HepG2 (cell line): ENCODE measurements around the gene TRIM27. TPM values are rescaled to one million over a fixed set of nuclear protein-coding genes. Genes with fewer than 3 reads are reported as not detected.

Experiments used
- ARHGAP35 ChIP-seq: sonication (generic); formaldehyde crosslinking; IDR thresholded peaks from 2 replicates; pipeline ENCODE4 v1.9.0; 2022; ENCODE audit warnings: mild to moderate bottlenecking, inconsistent platforms, moderate library complexity, missing genetic modification reagents, borderline replicate concordance
- ARNTL ChIP-seq: sonication (generic); formaldehyde crosslinking; IDR thresholded peaks from 2 replicates; pipeline ENCODE4 v1.4.0; 2020; ENCODE audit warnings: mild to moderate bottlenecking, missing genetic modification reagents
- ATF2 ChIP-seq: sonication (generic); formaldehyde crosslinking; IDR thresholded peaks from 2 replicates; pipeline ENCODE4 v1.4.0; 2020; ENCODE audit warnings: missing genetic modification reagents
- ATM ChIP-seq: fragments of 450-650 bp; IDR thresholded peaks from 2 replicates; pipeline ENCODE4 v1.7.1; 2017; ENCODE audit warnings: mild to moderate bottlenecking, borderline replicate concordance
- CENPX ChIP-seq: sonication (generic); formaldehyde crosslinking; IDR thresholded peaks from 2 replicates; pipeline ENCODE4 v1.9.0; 2021; ENCODE audit warnings: mild to moderate bottlenecking, missing genetic modification reagents, moderate library complexity
- DNMT3B ChIP-seq: conservative IDR thresholded peaks from 2 replicates; pipeline ENCODE4 v1.6.1; 2016; ENCODE audit warnings: missing biosample characterization, control low read depth
- HNRNPK ChIP-seq: fragments of 200-400 bp; formaldehyde crosslinking; IDR thresholded peaks from 2 replicates; pipeline ENCODE4 v1.6.1; 2018; ENCODE audit warnings: low read length, low read depth, moderate library complexity, mild to moderate bottlenecking; ENCODE audit not compliant: poor library complexity, severe bottlenecking
- KLF11 ChIP-seq: IDR thresholded peaks from 2 replicates; pipeline ENCODE4 v1.6.1; 2016; ENCODE audit warnings: missing compliant biosample characterization
- KLF6 ChIP-seq: IDR thresholded peaks from 2 replicates; pipeline ENCODE4 v1.8.0; 2016; ENCODE audit warnings: missing biosample characterization, missing genetic modification reagents
- MATR3 ChIP-seq: sonication (generic); formaldehyde crosslinking; IDR thresholded peaks from 2 replicates; pipeline ENCODE4 v1.4.0; 2020; ENCODE audit warnings: missing genetic modification reagents
- MTF1 ChIP-seq: sonication (generic); formaldehyde crosslinking; IDR thresholded peaks from 2 replicates; pipeline ENCODE4 v1.5.0; 2020; ENCODE audit warnings: missing genetic modification reagents
- NCOR1 ChIP-seq: fragments of 200-600 bp; sonication (generic); IDR thresholded peaks from 2 replicates; pipeline ENCODE4 v1.7.0; 2017; ENCODE audit warnings: antibody characterized with exemption, low read length, borderline replicate concordance
- SALL2 ChIP-seq: sonication (generic); formaldehyde crosslinking; IDR thresholded peaks from 2 replicates; pipeline ENCODE4 v1.8.1; 2023; ENCODE audit warnings: mild to moderate bottlenecking, missing genetic modification reagents, inconsistent platforms
- SIN3A ChIP-seq: IDR thresholded peaks from 2 replicates; pipeline ENCODE4 v1.6.1; 2011; ENCODE audit warnings: low read depth, mild to moderate bottlenecking, control low read depth, low read length, borderline replicate concordance
- ZBTB1 ChIP-seq: sonication (generic); formaldehyde crosslinking; IDR thresholded peaks from 2 replicates; pipeline ENCODE4 v1.4.0; 2020; ENCODE audit warnings: missing genetic modification reagents, borderline replicate concordance
- ZNF10 ChIP-seq: sonication (generic); formaldehyde crosslinking; IDR thresholded peaks from 2 replicates; pipeline ENCODE4 v1.4.0; 2020; ENCODE audit warnings: mild to moderate bottlenecking, low read depth, missing genetic modification reagents, borderline replicate concordance
- ZNF235 ChIP-seq: sonication (generic); formaldehyde crosslinking; IDR thresholded peaks from 2 replicates; pipeline ENCODE4 v1.8.1; 2023; ENCODE audit warnings: mild to moderate bottlenecking, missing genetic modification reagents, borderline replicate concordance
- ZNF670 ChIP-seq: sonication (generic); formaldehyde crosslinking; IDR thresholded peaks from 2 replicates; pipeline ENCODE4 v1.8.0; 2022; ENCODE audit warnings: mild to moderate bottlenecking, missing genetic modification reagents, borderline replicate concordance
- ZNF713 ChIP-seq: sonication (generic); formaldehyde crosslinking; IDR thresholded peaks from 2 replicates; pipeline ENCODE4 v1.4.0; 2020; ENCODE audit warnings: mild to moderate bottlenecking, missing genetic modification reagents
- ZNF839 ChIP-seq: sonication (generic); formaldehyde crosslinking; IDR thresholded peaks from 2 replicates; pipeline ENCODE4 v1.4.0; 2020; ENCODE audit warnings: missing genetic modification reagents, mild to moderate bottlenecking, borderline replicate concordance
- ZSCAN9 ChIP-seq: IDR thresholded peaks from 2 replicates; pipeline ENCODE4 v1.6.1; 2016; ENCODE audit warnings: borderline replicate concordance
- polyA plus RNA-seq, 8 experiments: library from polyadenylated mRNA; depleted of rRNA in 3 of 8; stranded (reverse) in 7 of 8; unstranded in 1 of 8; fragments of >200 nt; fragmentation: Illumina TruSeq in 4 of 8; extraction: Trizol in 4 of 8; gene quantifications; 2 replicates each; pipeline versions ENCODE4 v1.2.1 to v1.2.3, GENCODE V29; 2011 to 2016; ENCODE audit warnings: low read depth in 4 of 8, missing spikeins in 1 of 8, mixed read lengths in 1 of 8; ENCODE audit not compliant: insufficient read depth in 1 of 8
- total RNA-seq, 5 experiments: library from RNA; depleted of rRNA; stranded (reverse); fragments of >200 nt; fragmentation: Illumina TruSeq; extraction: Trizol; gene quantifications; 2 replicates each; pipeline ENCODE4 v1.2.3, GENCODE V29; 2016; ENCODE audit warnings: low read depth in 1 of 5
- TF ChIP-seq, protein P1 (sequence below): IDR thresholded peaks from 2 replicates; pipeline ENCODE4 v1.6.1; 2018; ENCODE audit warnings: missing genetic modification reagents, mild to moderate bottlenecking, missing compliant biosample characterization
- TF ChIP-seq, protein P2 (sequence below): sonication (generic); formaldehyde crosslinking; IDR thresholded peaks from 2 replicates; pipeline ENCODE4 v1.8.1; 2023; ENCODE audit warnings: mild to moderate bottlenecking, moderate library complexity, missing genetic modification reagents
- TF ChIP-seq, protein P3 (sequence below): sonication (generic); formaldehyde crosslinking; IDR thresholded peaks from 2 replicates; pipeline ENCODE4 v1.4.0; 2020; ENCODE audit warnings: low read depth, mild to moderate bottlenecking, missing genetic modification reagents

Gene TRIM27
- total and polyA plus RNA-seq, 2 of the 13 experiments (the other 11 are each of a cell fraction or from before 2014, with no cell fraction given): 88.6 to 112 TPM

GRCh38 chr6:28923318-28924102 lies at the start of gene TRIM27 (continued):
- peak; percentile 79; the same call in 1 of the 2 replicates for TF ChIP-seq ZNF713
- TF ChIP-seq, protein P1, sequence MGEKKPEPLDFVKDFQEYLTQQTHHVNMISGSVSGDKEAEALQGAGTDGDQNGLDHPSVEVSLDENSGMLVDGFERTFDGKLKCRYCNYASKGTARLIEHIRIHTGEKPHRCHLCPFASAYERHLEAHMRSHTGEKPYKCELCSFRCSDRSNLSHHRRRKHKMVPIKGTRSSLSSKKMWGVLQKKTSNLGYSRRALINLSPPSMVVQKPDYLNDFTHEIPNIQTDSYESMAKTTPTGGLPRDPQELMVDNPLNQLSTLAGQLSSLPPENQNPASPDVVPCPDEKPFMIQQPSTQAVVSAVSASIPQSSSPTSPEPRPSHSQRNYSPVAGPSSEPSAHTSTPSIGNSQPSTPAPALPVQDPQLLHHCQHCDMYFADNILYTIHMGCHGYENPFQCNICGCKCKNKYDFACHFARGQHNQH (CRISPR knock-in tag): peak; percentile 88
- TF ChIP-seq MATR3: no peak
- peak; percentile 67; the same call in 1 of the 2 replicates for TF ChIP-seq DNMT3B (CRISPR knock-in tag)
- TF ChIP-seq SIN3A: peak; percentile 72; the same call in 1 of the 2 replicates
- TF ChIP-seq ZNF670 (CRISPR knock-in tag): peak; percentile 98
- TF ChIP-seq ATM: no peak
- TF ChIP-seq ZNF10 (CRISPR knock-in tag): 0 out of 2 replicates have a peak, but pooled peaks have one; percentile 48
- peak; percentile 24 for TF ChIP-seq ARHGAP35 (CRISPR knock-in tag)
- TF ChIP-seq ZBTB1 (CRISPR knock-in tag): no peak
- peak; percentile 81; the same call in 1 of the 2 replicates for TF ChIP-seq ATF2 (CRISPR knock-in tag)
- TF ChIP-seq SALL2 (CRISPR knock-in tag): peak; percentile 82; the same call in 1 of the 2 replicates
- TF ChIP-seq HNRNPK: peak; percentile 34
- TF ChIP-seq ZNF235 (CRISPR knock-in tag): peak; percentile 97
- TF ChIP-seq CENPX (CRISPR knock-in tag): no peak
- TF ChIP-seq ARNTL (CRISPR knock-in tag): no peak; the same call in 1 of the 2 replicates
- TF ChIP-seq KLF11 (CRISPR knock-in tag): peak; percentile 17; the same call in 1 of the 2 replicates
- 0 out of 2 replicates have a peak, but pooled peaks have one; percentile 17 for TF ChIP-seq ZNF839 (CRISPR knock-in tag)
- TF ChIP-seq KLF6 (CRISPR knock-in tag): no peak; the same call in none of the 2 replicates
- TF ChIP-seq ZSCAN9 (CRISPR knock-in tag): no peak; the same call in 1 of the 2 replicates
- no peak; the same call in 1 of the 2 replicates for TF ChIP-seq NCOR1
- no peak; the same call in 1 of the 2 replicates for TF ChIP-seq MTF1
- TF ChIP-seq, protein P2, sequence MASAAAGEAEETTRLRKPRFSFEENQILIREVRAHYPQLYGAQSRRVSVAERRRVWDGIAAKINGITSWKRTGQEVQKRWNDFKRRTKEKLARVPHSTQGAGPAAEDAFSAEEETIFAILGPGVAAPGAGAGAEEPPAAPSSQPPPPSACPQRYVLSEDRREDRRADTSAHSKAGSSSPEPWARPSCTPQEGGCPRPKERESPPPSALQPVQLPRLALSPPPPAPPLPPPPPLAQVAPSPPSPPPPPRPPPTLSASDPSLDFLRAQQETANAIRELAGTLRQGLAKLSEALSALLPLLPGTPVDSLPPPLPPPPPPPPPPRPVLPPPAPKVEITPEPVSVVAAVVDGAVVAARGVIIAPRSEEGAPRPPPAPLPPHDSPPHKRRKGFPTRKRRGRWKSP: peak; percentile 92
- TF ChIP-seq, protein P3, sequence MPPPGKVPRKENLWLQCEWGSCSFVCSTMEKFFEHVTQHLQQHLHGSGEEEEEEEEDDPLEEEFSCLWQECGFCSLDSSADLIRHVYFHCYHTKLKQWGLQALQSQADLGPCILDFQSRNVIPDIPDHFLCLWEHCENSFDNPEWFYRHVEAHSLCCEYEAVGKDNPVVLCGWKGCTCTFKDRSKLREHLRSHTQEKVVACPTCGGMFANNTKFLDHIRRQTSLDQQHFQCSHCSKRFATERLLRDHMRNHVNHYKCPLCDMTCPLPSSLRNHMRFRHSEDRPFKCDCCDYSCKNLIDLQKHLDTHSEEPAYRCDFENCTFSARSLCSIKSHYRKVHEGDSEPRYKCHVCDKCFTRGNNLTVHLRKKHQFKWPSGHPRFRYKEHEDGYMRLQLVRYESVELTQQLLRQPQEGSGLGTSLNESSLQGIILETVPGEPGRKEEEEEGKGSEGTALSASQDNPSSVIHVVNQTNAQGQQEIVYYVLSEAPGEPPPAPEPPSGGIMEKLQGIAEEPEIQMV: peak; percentile 91
